GM18907 (cell line): ENCODE data around the gene CEACAM18.
"Not testable (repeated sequence)": the region's sequence is repeated elsewhere in the genome, so short reads cannot be mapped to it uniquely, and the experiment has no call there.

Source experiments
- ATAC-seq: cut with Tn5 transposase; IDR thresholded peaks from one replicate; pipeline ENCODE4 v1.9.1; 2021; ENCODE audit warnings: mild to moderate bottlenecking, moderate library complexity; ENCODE audit not compliant: unreplicated experiment

Gene CEACAM18

DNA sequence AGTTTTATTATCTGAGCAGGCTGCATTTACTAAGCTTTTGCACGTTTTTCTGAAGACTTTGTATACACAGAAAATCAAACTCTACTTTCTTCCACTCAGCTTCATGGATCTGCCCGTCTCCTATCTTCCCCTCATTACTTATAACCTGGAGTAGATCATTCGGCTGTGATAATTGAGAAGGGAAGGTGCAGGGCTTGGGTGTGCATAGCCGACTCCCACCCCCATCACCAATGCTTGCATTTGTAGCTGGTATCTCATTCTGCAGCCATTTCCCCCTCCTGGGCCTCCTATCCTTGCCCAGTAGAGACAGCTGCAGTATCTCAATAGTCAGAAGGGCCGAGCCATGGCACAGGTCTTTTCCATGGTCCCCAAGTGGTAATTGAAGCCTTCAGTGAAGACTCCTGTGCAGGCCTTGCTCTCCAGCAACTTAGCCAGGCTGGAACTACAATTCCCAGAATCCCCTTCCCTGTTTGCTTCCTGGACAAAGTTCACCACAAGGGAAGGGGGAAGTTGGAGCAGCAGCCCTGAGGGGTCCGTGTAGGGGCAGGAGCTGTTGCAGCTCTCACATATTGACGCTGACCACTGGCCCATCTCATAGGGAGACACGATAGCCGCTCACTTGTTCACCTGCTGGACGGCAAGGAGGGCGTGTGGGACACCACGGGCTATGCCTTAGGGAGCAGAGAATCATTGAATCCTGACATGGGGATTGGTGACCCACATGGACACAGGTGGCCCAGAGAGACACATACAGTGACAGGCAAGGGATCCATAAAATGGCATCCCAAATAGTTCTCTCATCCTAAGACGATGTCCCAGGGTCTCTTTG, 18.0 kb upstream of the CEACAM18 start:
- ATAC-seq, result no peak

DNA sequence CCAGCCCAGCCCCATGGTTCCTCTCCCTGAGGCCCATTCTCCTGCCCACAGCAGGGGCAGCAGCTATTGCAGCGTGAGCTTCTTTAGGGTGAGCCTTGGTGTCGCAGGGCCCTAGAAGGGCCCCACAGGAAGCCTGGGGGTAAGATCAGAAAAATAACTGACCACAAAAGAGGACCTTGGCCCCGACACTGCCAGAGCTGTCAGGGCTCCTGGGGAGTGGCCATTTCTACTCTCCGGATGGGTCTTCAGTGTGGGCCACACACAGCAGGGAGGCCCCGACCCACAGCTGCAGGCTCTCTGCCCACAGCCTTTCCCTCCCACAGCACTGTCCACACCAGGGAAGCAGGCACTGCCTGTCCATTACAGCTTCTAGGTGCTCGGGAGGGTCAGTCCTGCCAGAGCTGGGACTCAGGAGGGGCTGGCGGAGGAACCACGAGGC, 16.6 kb upstream of the CEACAM18 start:
- ATAC-seq, result no peak

DNA sequence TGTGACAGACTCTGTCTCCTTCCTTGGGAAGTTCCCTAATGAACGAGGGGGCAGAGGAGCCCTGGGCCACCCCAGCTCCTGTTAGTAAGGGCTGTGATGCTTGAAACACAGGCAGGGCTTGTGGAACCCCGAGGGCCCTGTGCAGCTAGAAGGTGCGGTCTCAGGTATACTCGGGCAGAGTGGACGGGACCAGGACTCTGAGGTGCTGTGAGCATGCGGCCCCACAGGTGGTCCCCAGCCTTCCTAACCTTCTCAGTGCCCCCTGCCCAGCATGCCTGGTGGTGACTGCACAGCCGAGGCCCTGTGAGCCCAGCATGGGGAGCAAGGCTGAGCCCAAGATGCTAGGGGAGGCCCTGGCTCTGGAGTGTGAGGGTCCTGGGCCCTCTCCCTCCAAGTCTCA, 16.1 kb upstream of the CEACAM18 start:
- no peak for ATAC-seq

DNA sequence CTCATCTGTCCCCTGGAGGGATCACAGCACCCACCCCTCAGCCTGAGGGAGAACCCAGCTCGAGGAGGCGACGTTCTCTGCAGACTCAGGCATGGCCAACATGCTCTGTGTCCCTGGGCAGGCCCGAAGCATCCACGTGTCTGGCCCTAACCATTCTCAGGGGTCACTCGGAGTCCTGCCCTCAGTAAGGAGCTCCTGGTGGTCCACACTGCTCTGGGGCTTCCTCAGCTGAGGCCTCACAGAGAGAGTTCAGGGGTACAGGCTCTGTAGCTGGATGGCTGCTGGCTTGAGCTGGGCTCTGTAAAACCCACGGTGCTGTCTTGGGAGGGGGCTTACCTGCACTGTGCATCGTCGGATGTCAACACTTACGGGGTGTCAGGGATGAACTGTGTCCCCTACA, 15.7 kb upstream of the CEACAM18 start:
- ATAC-seq, result no peak

DNA sequence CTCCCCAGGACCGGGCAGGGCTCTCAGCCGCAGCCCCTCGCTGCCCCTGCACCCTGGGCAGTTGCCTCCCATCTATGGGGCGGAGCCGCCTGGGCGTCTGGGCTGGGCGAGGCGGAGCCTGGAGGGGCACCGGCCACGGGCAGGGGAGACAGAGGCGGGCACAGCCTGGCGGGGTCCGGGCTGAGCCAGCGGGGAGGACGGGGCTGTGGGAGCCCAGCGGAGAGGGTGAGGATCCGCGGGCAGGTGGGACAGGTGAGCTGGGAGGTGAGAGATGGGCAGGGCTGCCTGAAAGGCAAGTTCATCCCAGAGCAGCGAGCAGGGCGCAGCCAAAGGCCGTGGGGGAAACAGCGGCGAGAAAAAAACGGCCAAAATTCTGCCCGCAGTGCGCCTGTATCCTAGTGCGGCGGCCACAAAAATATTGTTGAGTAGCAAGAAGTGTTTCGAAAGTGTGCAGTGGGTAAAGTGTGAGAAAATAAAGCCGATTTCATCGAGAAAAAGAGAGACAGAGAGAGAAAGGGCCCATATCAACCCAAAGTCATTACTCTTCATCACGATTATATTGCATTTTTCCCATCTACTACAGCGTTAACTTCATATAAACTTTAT, 14.3 kb upstream of the CEACAM18 start:
- ATAC-seq, result not testable (repeated sequence)

DNA sequence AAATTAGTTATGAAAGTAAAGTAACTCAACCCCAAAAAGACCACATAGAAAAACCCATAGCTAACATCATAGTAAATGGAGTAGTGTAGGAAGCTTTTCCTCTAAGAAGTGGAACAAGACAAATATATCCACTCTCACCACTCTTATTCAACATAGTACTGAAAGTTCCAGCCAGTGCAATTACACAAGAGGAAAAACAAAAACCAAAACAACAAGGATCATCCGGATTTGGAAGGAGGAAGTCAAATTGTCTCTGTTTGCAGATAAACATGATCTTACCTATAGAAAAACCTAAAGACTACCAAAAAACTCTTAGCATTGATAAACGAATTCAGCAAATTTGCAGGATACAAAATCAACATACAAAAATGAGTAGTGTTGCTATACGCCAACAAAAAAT, 11.6 kb upstream of the CEACAM18 start:
- no peak for ATAC-seq

DNA sequence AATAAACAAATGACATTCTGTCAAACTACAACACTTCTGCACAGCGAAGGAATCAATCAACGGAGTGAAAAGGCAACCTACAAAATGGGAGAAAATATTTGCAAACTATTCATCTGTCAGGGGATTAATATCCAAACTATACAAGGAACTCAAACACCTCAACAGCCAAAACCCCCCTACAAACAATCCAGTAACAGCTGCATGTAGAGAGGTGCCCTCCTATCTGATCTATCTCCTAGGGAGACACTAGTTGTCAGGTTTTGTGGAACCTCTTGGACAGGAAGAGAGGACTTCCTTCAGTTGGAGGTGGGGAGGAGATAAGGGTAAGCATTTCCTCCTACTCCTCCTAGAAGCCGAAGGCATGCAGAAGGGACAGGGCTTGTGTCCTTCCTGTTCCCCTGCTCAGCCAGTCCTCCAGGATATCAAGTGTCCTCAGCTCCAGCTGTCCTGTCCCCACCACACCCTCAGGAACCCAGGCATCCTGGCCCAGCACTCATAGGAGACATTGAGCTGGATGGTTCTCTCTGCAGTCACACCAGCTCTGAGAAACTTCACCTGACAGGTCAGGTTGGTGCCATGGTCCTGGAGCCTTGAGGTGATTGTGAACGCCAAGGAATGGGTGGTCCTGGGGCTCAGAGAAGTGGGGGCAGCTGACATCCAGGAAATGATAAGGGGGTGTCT, 10.3 kb upstream of the CEACAM18 start:
- ATAC-seq, result no peak

DNA sequence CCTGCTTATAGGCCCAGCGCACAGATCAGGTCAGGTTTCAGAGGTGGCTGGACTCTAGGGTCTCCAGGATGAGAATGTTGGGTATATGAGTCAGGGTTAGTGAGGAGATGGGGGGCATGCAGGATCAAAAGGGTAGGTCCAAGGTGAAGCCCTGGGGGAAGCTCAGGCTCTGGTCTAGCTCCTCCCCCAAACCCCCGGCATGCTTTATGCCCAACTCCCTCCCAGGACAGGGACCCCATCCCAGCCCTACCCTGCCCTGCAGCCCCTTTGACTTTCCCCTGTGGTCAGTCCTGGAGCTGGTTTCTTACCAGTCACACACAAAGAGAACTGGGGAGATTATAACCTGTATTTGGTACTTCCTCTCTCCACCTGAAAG, 9.8 kb upstream of the CEACAM18 start:
- no peak for ATAC-seq

DNA sequence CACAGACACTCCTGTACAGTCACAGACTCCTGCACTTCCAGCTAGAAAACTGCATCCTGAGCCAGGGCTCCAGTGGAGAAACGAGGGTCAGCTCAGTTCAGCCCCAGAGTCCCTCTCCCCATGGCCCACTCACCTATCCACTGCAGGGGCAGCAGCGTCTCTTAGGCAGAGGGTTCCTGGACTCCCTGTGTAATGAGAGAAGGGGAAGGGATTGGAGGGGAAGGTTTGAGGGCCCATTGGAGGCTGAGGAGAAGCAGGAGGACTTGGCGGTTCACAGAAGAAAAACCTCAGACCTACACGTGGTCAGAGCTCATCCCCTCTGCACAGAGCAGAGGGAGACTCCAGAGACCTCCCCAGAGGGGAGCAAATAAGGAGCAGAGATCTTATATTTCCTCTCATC, 9.2 kb upstream of the CEACAM18 start:
- no peak for ATAC-seq

DNA sequence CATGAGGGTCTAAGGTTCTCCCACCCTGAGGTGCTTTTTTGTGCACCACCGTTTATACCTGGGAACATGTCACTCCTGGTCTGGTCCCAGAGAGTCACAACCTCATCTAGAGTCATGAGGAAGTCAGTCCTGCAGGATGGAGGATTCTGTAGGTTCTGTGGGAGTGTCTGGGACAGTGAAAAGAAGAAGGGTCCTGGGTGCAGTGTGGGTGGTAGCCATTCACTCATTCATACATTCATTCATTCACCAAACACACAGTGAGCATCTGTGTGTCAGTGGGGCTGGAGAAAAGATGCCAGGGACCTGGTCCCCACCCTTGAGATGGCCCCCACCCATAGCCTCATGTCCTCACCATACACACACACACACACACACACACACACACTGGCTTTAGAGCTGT, 8.7 kb upstream of the CEACAM18 start:
- ATAC-seq, result no peak

DNA sequence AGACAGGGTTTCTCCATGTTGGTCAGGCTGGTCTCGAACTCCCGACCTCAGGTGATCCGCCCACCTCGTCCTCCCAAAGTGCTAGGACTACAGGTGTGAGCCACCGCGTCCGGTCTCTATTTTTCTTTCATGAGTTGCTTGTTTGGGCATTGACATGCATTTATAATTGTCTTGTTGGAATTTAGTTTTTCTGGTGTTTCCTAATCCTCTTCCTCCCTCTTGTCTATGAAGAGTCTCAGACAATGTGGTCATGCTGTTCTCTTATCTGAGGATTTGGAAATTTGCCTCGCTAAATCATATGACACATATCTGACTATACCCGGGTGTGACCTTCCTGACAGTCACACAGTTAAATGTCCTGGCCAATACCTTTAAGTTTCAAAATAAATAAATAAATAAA, 7.4 kb upstream of the CEACAM18 start:
- ATAC-seq, result no peak

DNA sequence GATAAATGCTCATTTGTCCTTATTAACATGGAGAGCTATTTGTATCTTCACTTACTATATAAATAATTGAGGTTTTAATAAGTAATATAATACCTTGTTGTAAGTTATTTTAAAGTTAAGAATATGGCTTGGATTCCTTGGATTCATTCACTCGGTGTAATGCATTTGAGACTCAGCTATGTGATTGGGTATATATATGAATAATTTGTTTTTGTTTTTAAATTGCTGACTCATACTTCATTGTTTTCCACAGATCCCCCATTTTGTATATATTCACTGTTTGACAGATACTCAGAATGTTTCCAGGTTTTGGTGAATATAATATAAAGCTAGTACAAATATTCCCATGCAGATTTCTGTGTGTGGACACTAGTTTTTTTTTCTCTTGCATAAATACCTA, 6.8 kb upstream of the CEACAM18 start:
- ATAC-seq, result no peak

DNA sequence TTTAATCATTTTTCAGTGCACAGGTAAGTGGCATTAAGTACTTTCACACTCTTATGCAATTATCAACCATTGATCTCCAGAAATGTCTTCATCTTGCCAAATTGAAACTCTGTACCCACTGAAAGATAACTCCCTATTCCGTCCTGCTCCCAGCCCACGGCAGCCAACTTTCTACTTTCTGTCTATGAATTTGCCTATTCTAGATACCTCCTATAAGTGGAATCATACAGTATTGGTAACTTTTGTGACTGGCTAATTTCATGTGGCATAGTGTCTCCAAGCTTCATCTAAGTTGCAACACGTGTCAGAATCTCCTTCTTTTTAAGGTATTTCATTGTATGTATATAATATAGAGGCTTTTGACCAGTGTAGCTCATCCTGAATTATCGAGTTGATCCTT, 5.7 kb upstream of the CEACAM18 start:
- ATAC-seq, result no peak

DNA sequence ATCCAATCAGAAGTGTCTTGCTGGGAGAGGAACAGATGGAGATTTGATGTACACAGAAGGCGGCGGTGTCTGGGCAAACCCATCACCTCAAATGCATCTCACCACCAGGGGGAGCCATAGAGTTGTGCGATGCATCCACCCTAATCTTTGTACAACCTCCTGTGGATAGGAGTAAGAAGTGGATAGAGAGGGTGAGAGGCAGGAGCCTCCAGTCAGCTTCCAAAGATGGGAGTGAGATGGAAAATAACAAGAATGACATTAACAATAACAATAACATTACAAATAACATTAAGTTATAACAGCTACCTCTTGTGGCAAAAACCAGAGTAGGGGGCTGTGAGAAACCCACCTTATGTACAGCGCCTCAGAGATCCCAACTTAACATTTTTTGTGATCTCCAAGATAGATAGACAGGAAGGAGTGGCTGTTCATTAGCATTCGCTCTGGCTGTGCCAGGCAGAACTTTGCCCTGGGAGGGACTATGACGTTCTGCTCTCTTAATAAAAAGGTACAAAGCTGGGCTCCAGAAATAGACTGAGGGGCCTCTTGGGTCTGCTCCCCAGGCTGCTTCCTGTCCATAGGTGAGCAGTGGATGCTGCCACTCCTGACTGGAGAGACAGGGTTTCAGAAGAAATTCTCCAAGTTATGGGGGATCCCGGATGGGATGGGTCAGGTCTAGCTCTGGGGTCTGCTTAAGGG, 5.2 kb upstream of the CEACAM18 start:
- no peak for ATAC-seq

DNA sequence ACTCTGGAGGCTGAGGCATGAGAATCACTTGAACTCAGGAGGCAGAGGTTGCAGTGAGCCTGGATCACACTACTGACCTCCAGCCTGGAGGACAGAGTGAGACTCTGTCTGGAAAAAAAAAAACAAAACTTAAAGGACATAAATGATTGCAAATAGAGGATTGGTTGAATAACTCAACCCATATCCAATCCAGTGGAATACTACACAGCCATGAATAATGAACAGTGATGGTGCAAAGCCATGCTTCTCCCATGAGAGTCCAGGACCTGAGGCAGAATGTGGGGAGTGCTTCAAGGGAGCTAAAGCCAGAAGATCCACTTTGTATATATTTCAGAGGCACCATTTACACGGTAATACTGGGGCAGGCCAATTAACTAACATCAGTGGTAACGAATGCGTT, 2.2 kb upstream of the CEACAM18 start:
- ATAC-seq, result no peak

DNA sequence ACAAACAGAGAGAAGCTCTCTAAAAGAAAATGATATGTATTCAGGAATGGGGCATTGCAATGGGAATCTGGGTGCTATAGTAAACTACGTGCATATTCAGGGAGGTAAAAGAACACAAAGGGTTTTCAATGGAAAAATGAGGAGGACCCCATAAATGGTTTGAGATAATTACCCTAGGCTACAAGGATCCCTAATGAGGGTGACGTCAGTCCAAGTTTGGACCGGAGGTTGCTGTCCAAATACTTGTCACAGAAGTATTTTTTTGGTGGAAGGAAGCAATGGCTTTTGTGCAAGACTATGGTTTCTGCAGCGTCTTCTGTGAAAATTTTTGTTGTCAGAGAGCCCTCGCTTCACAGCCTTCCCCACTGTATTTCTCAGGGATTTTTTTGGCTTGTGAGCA, 995 bp upstream of the CEACAM18 start:
- ATAC-seq, result no peak

DNA sequence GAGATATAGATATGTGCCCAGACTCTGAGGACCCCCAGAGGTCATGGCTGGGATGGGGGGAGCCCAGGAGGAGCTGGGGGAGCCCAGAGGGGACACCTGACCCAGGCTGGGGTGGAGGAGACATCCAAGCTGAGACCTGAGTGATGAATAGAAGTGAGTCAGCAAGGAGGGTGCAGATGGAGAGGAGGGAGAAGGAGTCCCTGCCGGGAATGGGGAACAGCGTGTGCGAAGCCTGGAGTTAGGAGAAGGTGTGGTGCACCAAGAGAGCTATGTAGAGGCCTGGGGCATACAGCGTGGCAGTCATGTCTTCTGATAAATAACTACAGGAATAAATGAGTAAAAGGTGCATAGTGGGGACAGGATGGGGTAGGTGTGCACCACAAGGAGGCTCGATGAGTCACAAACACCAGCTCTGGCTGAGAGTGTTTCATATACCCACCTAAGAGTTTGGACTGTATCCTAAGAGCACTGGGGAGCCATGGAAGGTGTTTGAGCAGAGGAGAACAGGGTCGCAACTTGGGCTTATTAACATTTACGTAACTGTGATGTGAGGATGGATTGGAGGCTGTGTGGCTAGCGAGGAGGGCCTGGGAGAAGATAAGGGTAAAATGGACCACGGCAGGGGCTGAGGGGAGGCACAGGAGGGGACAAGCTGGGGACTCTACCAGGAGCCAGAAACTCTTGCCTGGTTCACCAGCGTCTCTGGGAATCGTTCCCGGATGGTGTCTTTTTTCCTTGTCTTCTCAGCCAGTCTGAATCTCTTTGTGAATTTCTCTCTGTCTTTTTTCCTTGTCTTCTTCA, 1.4 kb downstream of the CEACAM18 start:
- no peak for ATAC-seq

DNA sequence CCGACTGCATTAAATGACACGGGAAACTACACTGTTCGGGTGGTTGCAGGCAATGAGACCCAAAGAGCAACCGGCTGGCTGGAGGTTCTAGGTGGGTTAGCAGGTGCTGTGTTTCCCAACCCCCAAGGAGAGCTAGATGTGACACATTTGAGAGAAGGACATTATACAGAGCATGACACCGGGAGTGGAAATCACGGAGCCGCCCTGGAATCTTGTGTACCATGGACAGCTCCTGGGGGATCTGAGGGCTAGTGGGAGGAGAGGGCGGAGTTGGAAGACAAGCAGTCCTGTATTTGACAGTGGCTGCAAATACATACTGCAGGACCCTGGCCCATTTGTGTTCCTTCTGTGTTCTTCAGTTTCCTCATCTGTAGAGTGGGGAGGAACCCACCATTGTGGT, 2.3 kb downstream of the CEACAM18 start:
- ATAC-seq, result no peak

DNA sequence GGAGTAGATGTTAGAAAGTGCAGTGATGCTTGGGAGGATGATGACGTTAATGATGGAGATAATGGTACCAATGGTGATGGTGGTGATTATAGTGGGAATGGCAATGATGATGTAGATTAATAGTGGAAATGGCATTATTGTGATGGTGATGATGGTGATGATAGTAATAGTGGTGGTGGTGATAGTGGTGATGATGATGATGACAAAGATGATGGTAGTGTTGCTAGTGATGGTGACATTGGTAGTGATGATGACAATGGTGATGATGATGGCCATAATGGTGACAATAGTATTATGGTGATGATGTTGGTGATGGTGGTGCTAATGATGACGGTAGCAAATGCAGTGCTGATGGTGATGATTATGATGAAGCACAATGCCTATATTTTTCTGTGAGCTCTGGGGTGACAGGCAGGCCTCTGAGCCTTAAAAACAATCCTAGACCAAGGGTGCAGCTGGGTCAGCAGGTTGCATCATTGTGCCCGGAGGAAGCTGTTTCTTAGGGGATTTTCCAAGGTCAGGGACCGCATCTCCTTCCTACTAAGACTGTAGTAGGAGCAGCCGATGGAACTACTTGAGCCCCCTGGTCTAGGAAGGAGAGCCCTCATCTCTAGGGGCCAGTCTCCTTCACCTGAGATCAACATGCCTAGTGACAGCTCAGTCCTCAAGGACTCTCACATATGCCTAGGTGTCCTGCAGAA, 7.8 kb downstream of the CEACAM18 start:
- no peak for ATAC-seq

DNA sequence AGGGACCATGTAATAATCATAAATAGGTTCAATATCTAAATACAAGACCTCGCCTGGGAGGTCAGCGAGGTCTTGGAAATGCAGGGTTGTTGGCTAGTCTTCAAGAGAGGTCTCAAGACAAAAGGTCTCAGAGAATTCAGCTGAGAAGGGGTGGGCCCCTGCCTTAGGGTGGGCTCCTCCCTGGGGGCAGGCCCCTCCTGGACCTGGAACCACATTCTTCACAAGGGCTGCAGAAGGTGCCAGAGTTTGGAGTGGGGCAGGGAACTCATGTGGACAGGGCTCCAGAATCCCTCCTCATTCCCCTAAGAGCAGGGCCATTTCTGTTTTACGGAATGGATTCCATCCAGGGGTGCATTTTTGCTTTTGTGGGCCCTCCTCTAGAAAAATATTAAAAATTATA, 10.2 kb downstream of the CEACAM18 start:
- no peak for ATAC-seq
